HG03135 (cell line): ENCODE data around the gene GBGT1.

Source experiments
- ATAC-seq: cut with Tn5 transposase; IDR thresholded peaks from one replicate; pipeline ENCODE4 v1.9.1; 2021; ENCODE audit warnings: mild to moderate bottlenecking, moderate library complexity; ENCODE audit not compliant: unreplicated experiment

GBGT1 gene

GRCh38 chr9:133117271-133118178 lies 46.2 kb downstream of the GBGT1 start:
- no peak for ATAC-seq

GRCh38 chr9:133116346-133117231 lies 47.1 kb downstream of the GBGT1 start:
- ATAC-seq, result no peak

- no peak for ATAC-seq
Observed at GRCh38 chr9:133115604-133116345, 47.9 kb downstream of the GBGT1 start.

- ATAC-seq, result no peak
Observed at GRCh38 chr9:133114886-133115603, 48.7 kb downstream of the GBGT1 start.

GRCh38 chr9:133113949-133114885 lies 49.5 kb downstream of the GBGT1 start:
- ATAC-seq, result no peak

- no peak for ATAC-seq
Observed at GRCh38 chr9:133113163-133113948, 50.4 kb downstream of the GBGT1 start.

GRCh38 chr9:133112663-133113026 lies 51.1 kb downstream of the GBGT1 start:
- ATAC-seq, result no peak

- no peak for ATAC-seq
Observed at GRCh38 chr9:133111808-133112662, 51.7 kb downstream of the GBGT1 start.

- no peak for ATAC-seq
Observed at GRCh38 chr9:133109931-133110650, 53.6 kb downstream of the GBGT1 start.

GRCh38 chr9:133108794-133109641 lies 54.7 kb downstream of the GBGT1 start:
- ATAC-seq, result no peak

GRCh38 chr9:133107961-133108793 lies 55.5 kb downstream of the GBGT1 start:
- ATAC-seq, result no peak

GRCh38 chr9:133107245-133107722 lies 56.4 kb downstream of the GBGT1 start:
- ATAC-seq, result no peak

GRCh38 chr9:133106511-133107244 lies 57.0 kb downstream of the GBGT1 start:
- no peak for ATAC-seq

GRCh38 chr9:133105461-133105770 lies 58.3 kb downstream of the GBGT1 start:
- no peak for ATAC-seq
